CD4-positive, alpha-beta memory T cell (primary cell): Measurements from ENCODE around the gene HNRNPU. TPM values are rescaled to one million over a fixed set of nuclear protein-coding genes. Genes with fewer than 3 reads are reported as not detected.

Experiments used
- CTCF ChIA-PET: fragments of 350-600 bp; sonication (Branson Sonifier 250); formaldehyde crosslinking; loops from one replicate; lab custom pipeline; 2021; ENCODE audit warnings: inconsistent platforms; ENCODE audit not compliant: partially characterized antibody; lab: Charles Lee
- POLR2A ChIA-PET: fragments of 350-600 bp; sonication (Branson Sonifier 250); formaldehyde crosslinking; loops from one replicate; lab custom pipeline; 2021; ENCODE audit not compliant: partially characterized antibody; lab: Charles Lee
- DNase-seq, 5 donors: peaks; one replicate each; pipeline versions ENCODE4 v3.0.0 to v3.0.0-alpha.2; 2020 to 2022; ENCODE audit warnings: mixed read lengths in 1 of 5
- H3K27ac ChIP-seq: one replicate; pipeline ENCODE4 v1.7.0; 2013; ENCODE audit warnings: low read depth, low read length
- H3K27me3 ChIP-seq: 2 replicates; pipeline ENCODE4 v1.7.0; 2013; ENCODE audit warnings: mild to moderate bottlenecking, low read length, moderate library complexity; ENCODE audit not compliant: insufficient read depth
- H3K36me3 ChIP-seq: 2 replicates; pipeline ENCODE4 v1.7.0; 2013; ENCODE audit warnings: mild to moderate bottlenecking, low read length, moderate library complexity; ENCODE audit not compliant: insufficient read depth
- H3K4me1 ChIP-seq: 2 replicates; pipeline ENCODE4 v1.7.0; 2013; ENCODE audit warnings: mild to moderate bottlenecking, low read length, moderate library complexity; ENCODE audit not compliant: insufficient read depth
- H3K4me3 ChIP-seq, 2 donors: one replicate each; pipeline ENCODE4 v1.7.0; 2013; ENCODE audit warnings: low read length in 2 of 2, mild to moderate bottlenecking in 1 of 2
- H3K9me3 ChIP-seq, 2 donors: one replicate each; pipeline ENCODE4 v1.7.0; 2013; ENCODE audit warnings: low read length in 2 of 2, control low read depth in 1 of 2; ENCODE audit not compliant: control insufficient read depth in 1 of 2
- H3K27ac Mint-ChIP-seq, 7 donors: one replicate each; pipeline ENCODE4 v1.8.0; 2020 to 2021; ENCODE audit warnings: mixed read lengths in 7 of 7, mild to moderate bottlenecking in 6 of 7, inconsistent platforms in 3 of 7, moderate library complexity in 3 of 7
- H3K27me3 Mint-ChIP-seq, 2 donors: one replicate each; pipeline ENCODE4 v1.8.0; 2020 to 2021; ENCODE audit warnings: mixed read lengths in 2 of 2
- H3K36me3 Mint-ChIP-seq, 2 donors: one replicate each; pipeline ENCODE4 v1.8.0; 2020 to 2021; ENCODE audit warnings: mixed read lengths in 2 of 2, inconsistent platforms in 1 of 2, mild to moderate bottlenecking in 1 of 2
- H3K4me1 Mint-ChIP-seq, 4 donors: one replicate each; pipeline ENCODE4 v1.8.0; 2020 to 2021; ENCODE audit warnings: mixed read lengths in 4 of 4, mild to moderate bottlenecking in 1 of 4
- H3K4me3 Mint-ChIP-seq, 8 donors: one replicate each; pipeline ENCODE4 v1.8.0; 2020 to 2021; ENCODE audit warnings: mixed read lengths in 8 of 8, mild to moderate bottlenecking in 7 of 8, moderate library complexity in 6 of 8, inconsistent platforms in 3 of 8
- H3K9me3 Mint-ChIP-seq, 8 donors: one replicate each; pipeline ENCODE4 v1.8.0; 2020 to 2021; ENCODE audit warnings: mixed read lengths in 8 of 8, mild to moderate bottlenecking in 5 of 8, inconsistent platforms in 3 of 8, moderate library complexity in 1 of 8
- intact Hi-C: fragments of 100-400 bp; cut with micrococcal nuclease; formaldehyde crosslinking; loops from one replicate; pipeline ENCODE4 v1.15.1; 2023
- polyA plus RNA-seq, 2 donors: library from polyadenylated mRNA; unstranded; fragments of 300-500 nt; fragmentation: Illumina TruSeq; gene quantifications; one replicate each; pipeline ENCODE4 v1.2.3, GENCODE V29; 2021
- total RNA-seq, 2 experiments: library from RNA; stranded (reverse); gene quantifications; one replicate each; pipeline ENCODE4 v1.2.3, GENCODE V29; 2021

The HNRNPU gene
- total and polyA plus RNA-seq, 4 experiments from 2014 or later, result 126 to 385 (median 363) TPM

DNA sequence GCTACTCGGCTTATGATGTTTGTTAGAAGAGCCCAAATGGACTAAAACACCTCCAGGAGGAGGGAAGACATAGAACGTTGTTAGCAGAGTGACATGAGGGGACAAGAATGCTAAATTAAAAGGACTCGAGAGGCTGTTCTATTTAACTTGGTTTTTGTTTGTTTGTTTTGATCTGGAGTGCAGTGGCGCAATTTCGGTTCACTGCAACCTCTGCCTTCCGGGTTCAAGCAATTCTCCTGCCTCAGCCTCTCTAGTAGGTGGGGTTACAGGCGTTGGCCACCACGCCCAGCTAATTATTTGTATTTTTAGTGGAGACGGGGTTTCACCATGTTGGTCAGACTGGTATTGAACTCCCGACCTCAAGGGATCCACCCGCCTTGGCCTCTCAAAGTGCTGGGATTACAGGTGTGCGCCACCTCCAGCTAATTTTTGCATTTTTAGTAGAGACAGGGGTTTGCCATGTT lies 5.1 kb upstream of the HNRNPU start:
- H3K9me3 Mint-ChIP-seq, result no peaks in the 10 kb centered on the region
- H3K4me3 ChIP-seq, result no peak overlapping the region
- no peaks in the 10 kb centered on the region for H3K27me3 ChIP-seq
- no peak for DNase-seq
- CTCF ChIA-PET, result interaction anchor here (0.9 to 1.4 kb wide), 3 partner anchors 13 to 99 kb away, joined by 3 to 4 read pairs (median 3); a partner anchor contains a TSS
- POLR2A ChIA-PET, result interaction anchor here (1.0 to 1.1 kb wide), 2 partner anchors 34 to 101 kb away, joined by 3 read pairs; no protein-coding TSS in a partner anchor
- H3K4me1 ChIP-seq, result peaks cover 12% of the 10 kb centered on the region
- no peak overlapping the region for H3K27ac Mint-ChIP-seq
- no peaks in the 10 kb centered on the region for H3K27me3 Mint-ChIP-seq
- H3K4me3 Mint-ChIP-seq, result no peak overlapping the region
- H3K4me1 Mint-ChIP-seq, result peaks cover 8 to 25% (median 15%) of the 10 kb centered on the region in 4 donors
- H3K27ac ChIP-seq, result no peak overlapping the region
- intact Hi-C loops, result loop anchor here (10.0 kb wide), 2 partner anchors 825 to 1025 kb away; no protein-coding TSS in a partner anchor
- H3K36me3 ChIP-seq, result no peaks in the 10 kb centered on the region
- no peaks in the 10 kb centered on the region for H3K9me3 ChIP-seq
- H3K36me3 Mint-ChIP-seq, result peaks cover 0 to 6% of the 10 kb centered on the region in 2 donors

DNA sequence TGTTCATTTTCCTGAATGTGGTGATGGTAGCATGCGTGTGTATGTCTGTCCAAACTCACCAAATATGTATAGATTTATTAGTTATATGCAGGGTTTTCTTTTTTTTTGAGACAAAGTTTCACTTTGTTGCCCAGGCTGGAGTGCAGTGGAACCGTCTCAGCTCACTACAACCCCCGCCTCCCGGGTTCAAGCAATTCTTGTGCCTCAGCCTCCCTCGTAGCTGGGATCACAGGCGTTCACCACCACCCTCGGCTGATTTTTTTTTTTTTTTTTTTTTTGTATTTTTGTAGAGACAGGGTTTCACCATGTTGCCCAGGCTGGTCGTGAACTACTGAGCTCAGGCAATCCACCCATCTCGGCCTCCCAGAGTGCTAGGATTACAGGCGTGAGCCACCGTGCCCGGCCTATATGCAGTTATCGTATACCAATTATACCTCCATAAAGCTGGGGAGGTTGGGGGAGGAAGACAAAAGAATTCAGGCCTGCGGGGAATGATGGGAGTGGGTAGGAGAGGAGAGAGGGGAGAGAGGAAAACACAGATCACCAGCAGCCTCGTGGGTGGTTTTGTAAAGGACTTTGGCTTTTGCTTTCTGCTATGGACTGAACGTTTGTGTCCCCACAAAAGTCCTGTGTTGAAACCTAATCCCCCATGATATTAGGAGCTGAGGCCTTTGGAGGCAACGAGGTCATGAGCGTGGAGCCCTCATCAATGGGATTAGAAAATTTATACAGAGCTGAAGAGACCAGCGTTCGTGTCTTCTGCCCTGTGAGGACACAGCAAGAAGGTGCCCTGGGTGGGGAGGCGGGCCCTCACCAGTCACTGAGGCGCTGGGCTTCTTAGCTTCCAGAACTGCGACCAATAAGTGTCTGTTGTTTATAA lies 4.4 kb upstream of the HNRNPU start:
- Histone ChIP-seq H3K4me3 (no peak overlapping the region), H3K9me3 (no peaks in the 10 kb centered on the region), H3K4me1 (peaks cover 12% of the 10 kb centered on the region), H3K36me3 (no peaks in the 10 kb centered on the region), H3K27me3 (no peaks in the 10 kb centered on the region), H3K27ac (no peak overlapping the region)
- intact Hi-C loops, result loop anchor here (10.0 kb wide), 2 partner anchors 824 to 1024 kb away; no protein-coding TSS in a partner anchor
- ChIA-PET POLR2A (interaction anchor here (1.1 to 25.4 kb wide), 3 partner anchors 10 to 102 kb away, joined by 3 to 1465 read pairs (median 3); partner anchors contain the start of gene COX20), CTCF (interaction anchor here (0.9 to 1.4 kb wide), 3 partner anchors 12 to 100 kb away, joined by 3 to 4 read pairs (median 3); a partner anchor contains a TSS)
- H3K4me1 Mint-ChIP-seq, result peaks cover 8 to 32% (median 15%) of the 10 kb centered on the region in 4 donors
- peaks cover 0 to 3% (median 0%) of the 10 kb centered on the region in 8 donors for H3K9me3 Mint-ChIP-seq
- H3K36me3 Mint-ChIP-seq, result peaks cover 0 to 13% of the 10 kb centered on the region in 2 donors
- H3K4me3 Mint-ChIP-seq, result no peak overlapping the region
- H3K27me3 Mint-ChIP-seq, result peaks cover 0 to 1% of the 10 kb centered on the region in 2 donors
- no peak overlapping the region for H3K27ac Mint-ChIP-seq
- no peak for DNase-seq

DNA sequence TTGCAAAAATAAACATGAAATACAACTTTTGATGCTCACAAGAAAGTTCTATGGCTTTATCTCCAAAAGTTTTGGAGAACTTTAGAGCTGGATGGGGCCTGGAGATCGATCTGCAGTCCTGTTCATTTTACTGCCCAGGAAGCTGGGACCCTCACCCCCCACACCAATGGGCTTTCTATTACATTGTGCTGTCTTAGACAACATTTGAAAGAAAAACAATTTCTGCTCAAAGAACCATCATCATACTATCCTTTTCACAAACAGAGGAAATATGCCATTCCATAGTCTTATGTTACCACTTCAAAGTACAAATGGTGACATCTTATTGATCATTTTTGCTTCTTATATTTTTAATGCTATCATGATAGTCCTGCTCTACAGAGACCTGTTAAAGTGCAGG lies 2.0 kb upstream of the HNRNPU start:
- Histone ChIP-seq H3K36me3 (peaks cover 5% of the 10 kb centered on the region), H3K4me3 (no peak overlapping the region), H3K27ac (peak overlapping the region; percentile 19), H3K4me1 (peaks cover 20% of the 10 kb centered on the region), H3K27me3 (no peaks in the 10 kb centered on the region), H3K9me3 (no peaks in the 10 kb centered on the region)
- Mint-ChIP-seq H3K27me3 (peaks cover 0 to 1% of the 10 kb centered on the region in 2 donors), H3K9me3 (peaks cover 0 to 6% (median 0%) of the 10 kb centered on the region in 8 donors), H3K4me3 (no peak overlapping the region), H3K4me1 (peaks cover 14 to 51% (median 23%) of the 10 kb centered on the region in 4 donors), H3K36me3 (peaks cover 10 to 27% of the 10 kb centered on the region in 2 donors), H3K27ac (peak overlapping the region; percentile 36 to 100 (median 71))
- DNase-seq, result no peak
- intact Hi-C loops, result loop anchor here (10.0 kb wide), 2 partner anchors 822 to 1022 kb away; no protein-coding TSS in a partner anchor
- ChIA-PET POLR2A (interaction anchor here (9.8 to 25.4 kb wide), 2 partner anchors 22 to 105 kb away, joined by 356 to 1465 read pairs; partner anchors contain the start of gene COX20), CTCF (interaction anchor here (6.2 to 6.5 kb wide), 2 partner anchors 30 to 65 kb away, joined by 34 to 97 read pairs; partner anchors contain the start of gene COX20)

DNA sequence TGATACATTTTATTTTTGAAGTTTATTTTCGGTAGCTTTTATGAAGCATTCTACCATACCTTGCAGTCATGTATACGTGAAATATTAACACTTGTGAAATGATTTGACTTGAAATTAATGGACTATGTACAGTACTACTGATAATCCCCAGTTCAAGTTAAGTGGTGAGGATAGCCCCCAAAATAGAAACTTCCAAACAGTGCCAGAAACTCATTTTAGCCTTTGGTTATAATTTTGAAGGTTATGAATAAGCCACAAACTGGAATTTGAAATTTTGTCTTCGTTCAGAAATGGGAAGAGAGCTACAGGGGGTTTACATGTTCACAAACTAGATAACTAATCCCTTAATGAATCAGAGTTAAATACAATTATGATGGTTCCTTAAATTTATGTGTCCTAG lies 1.5 kb upstream of the HNRNPU start:
- Mint-ChIP-seq H3K36me3 (peaks cover 15 to 32% of the 10 kb centered on the region in 2 donors), H3K27me3 (peaks cover 0 to 1% of the 10 kb centered on the region in 2 donors), H3K9me3 (peaks cover 0 to 6% (median 0%) of the 10 kb centered on the region in 8 donors), H3K27ac (peak overlapping the region; percentile 97 to 100 (median 99)), H3K4me3 (peak overlapping the region in 4 of 8 donors; percentile 10 to 96 (median 87)), H3K4me1 (peaks cover 18 to 57% (median 28%) of the 10 kb centered on the region in 4 donors)
- peak overlapping the region; percentile 99 for H3K27ac ChIP-seq
- ChIA-PET CTCF (interaction anchor here (6.2 to 6.5 kb wide), 3 partner anchors 29 to 176 kb away, joined by 34 to 97 read pairs (median 40); partner anchors contain the start of gene COX20), POLR2A (interaction anchor here (1.2 to 25.4 kb wide), 7 partner anchors 8 to 818 kb away, joined by 4 to 1465 read pairs (median 34); partner anchors contain the start of genes COX20 and DESI2)
- DNase-seq, result no peak
- no peaks in the 10 kb centered on the region for H3K9me3 ChIP-seq
- peaks cover 7% of the 10 kb centered on the region for H3K36me3 ChIP-seq
- no peaks in the 10 kb centered on the region for H3K27me3 ChIP-seq
- H3K4me1 ChIP-seq, result peaks cover 25% of the 10 kb centered on the region
- intact Hi-C loops, result loop anchor here (10.0 kb wide), 2 partner anchors 821 to 1021 kb away; no protein-coding TSS in a partner anchor
- H3K4me3 ChIP-seq, result no peak overlapping the region

DNA sequence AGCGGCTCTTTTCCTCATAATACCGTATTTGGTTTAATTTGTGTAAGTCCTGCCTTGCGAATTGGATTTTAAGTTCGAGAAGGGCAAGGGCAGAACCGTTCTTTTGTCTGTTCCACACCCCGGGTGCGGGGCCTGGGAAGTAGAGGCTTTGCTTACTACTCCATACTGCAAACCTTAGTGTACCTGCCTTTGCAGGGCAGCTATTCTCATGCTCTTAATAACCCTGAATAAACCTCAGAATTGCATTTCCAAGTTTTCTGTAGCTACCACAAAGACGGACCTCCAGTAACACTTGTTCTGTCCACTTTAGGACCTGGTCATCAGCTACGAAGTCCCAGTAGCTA lies 657 bp upstream of the HNRNPU start:
- H3K4me3 Mint-ChIP-seq, result peak overlapping the region; percentile 86 to 97 (median 96)
- Histone ChIP-seq H3K27me3 (no peaks in the 10 kb centered on the region), H3K4me1 (peaks cover 33% of the 10 kb centered on the region), H3K36me3 (peaks cover 11% of the 10 kb centered on the region), H3K4me3 (peak overlapping the region; percentile 64 to 73), H3K9me3 (no peaks in the 10 kb centered on the region), H3K27ac (peak overlapping the region; percentile 99)
- H3K9me3 Mint-ChIP-seq, result peaks cover 0 to 6% (median 0%) of the 10 kb centered on the region in 8 donors
- intact Hi-C loops, result loop anchor here (10.0 kb wide), 2 partner anchors 820 to 1020 kb away; no protein-coding TSS in a partner anchor
- peaks cover 23 to 40% of the 10 kb centered on the region in 2 donors for H3K36me3 Mint-ChIP-seq
- ChIA-PET POLR2A (interaction anchor here (0.7 to 25.4 kb wide), 16 partner anchors 9 to 1610 kb away, joined by 3 to 1465 read pairs (median 10); partner anchors contain the start of genes ADSS2, CATSPERE, CEP170 and COX20), CTCF (interaction anchor here (0.8 to 6.5 kb wide), 5 partner anchors 28 to 177 kb away, joined by 3 to 97 read pairs (median 34); partner anchors contain the start of gene COX20)
- H3K4me1 Mint-ChIP-seq, result peaks cover 25 to 65% (median 36%) of the 10 kb centered on the region in 4 donors
- peak in 1 of 5 donors; percentile 58 for DNase-seq
- H3K27me3 Mint-ChIP-seq, result peaks cover 0 to 1% of the 10 kb centered on the region in 2 donors
- peak overlapping the region; percentile 97 to 100 (median 99) for H3K27ac Mint-ChIP-seq

DNA sequence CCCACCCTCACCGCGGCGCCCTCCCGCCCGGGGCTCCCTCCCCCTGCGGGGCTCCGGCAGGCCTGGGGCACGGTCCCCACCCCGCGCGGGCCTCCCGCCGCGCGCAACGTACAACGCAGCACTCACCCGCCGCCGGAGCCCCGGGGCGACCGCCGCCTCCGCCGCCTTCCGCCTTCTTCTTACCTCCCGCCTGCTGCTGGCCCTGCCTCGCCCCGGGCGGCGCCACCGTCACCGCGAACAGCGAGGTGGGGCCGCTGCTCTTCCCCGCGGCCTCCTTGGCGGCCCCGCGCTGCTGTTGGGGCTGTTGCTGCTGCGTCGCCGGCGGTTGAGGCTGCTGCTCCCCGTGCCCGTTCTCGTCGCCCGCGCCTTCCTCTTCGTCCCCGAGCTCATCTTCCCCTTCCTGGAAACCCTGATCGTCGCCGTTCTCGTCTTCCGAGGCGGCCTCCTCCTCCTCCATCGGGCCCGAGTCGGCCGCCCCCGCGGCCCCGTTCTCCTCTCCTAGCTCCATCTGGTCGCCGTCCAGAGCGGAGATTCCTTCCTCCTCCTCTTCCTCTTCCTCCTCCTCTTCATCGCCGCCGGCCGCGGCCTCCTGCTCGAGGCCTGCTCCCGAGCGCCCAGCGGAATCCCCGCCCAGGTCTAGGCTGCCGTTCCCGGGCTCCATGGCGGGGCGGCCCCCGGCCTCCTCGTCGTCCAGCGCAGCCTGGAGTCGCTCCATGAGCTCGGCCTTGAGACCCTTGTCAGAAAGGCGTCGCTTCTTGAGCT lies 671 bp downstream of the HNRNPU start:
- DNase-seq, result peak in 1 of 5 donors; percentile 65
- Mint-ChIP-seq H3K9me3 (peaks cover 0 to 6% (median 0%) of the 10 kb centered on the region in 8 donors), H3K4me3 (peak overlapping the region; percentile 89 to 97 (median 96)), H3K27me3 (peaks cover 0 to 1% of the 10 kb centered on the region in 2 donors), H3K27ac (peak overlapping the region; percentile 96 to 100 (median 99)), H3K36me3 (peaks cover 35 to 52% of the 10 kb centered on the region in 2 donors), H3K4me1 (peaks cover 34 to 76% (median 45%) of the 10 kb centered on the region in 4 donors)
- Histone ChIP-seq H3K27me3 (no peaks in the 10 kb centered on the region), H3K4me1 (peaks cover 47% of the 10 kb centered on the region), H3K4me3 (peak overlapping the region; percentile 64 to 77), H3K36me3 (peaks cover 24% of the 10 kb centered on the region), H3K27ac (peak overlapping the region; percentile 99), H3K9me3 (no peaks in the 10 kb centered on the region)
- ChIA-PET CTCF (interaction anchor here (1.1 to 6.5 kb wide), 7 partner anchors 16 to 178 kb away, joined by 4 to 97 read pairs (median 30); partner anchors contain the start of gene COX20), POLR2A (interaction anchor here (0.7 to 25.4 kb wide), 20 partner anchors 19 to 1702 kb away, joined by 3 to 1465 read pairs (median 8); partner anchors contain the start of genes ADSS2, CATSPERE, CEP170 and CNST)
- intact Hi-C loops, result loop anchor here (1.0 to 10.0 kb wide), 10 partner anchors 28 to 1704 kb away; partner anchors contain the start of genes CNST, COX20 and TFB2M
